ENCODE data around the gene CADM2.

- TF ChIP-seq POLR2AphosphoS5 (IDR thresholded peaks at IDR 0.05; ENCODE audit: low read depth, low read length): no peak
- no peak for TF ChIP-seq POLR2A (IDR thresholded peaks at IDR 0.05; ENCODE audit: low read depth, low read length)
- no peak for TF ChIP-seq TAF1 (IDR thresholded peaks at IDR 0.05; ENCODE audit: borderline replicate concordance, low read depth, low read length)
These were observed 20.1 kb downstream of the CADM2 start for GRCh38 chr3:84978843-84979242.

Measured in GM12892 (cell line).